HEK293 (cell line): ENCODE measurements around the gene KIDINS220.

Source experiments
- CTCF ChIA-PET: fragments of 350-600 bp; formaldehyde crosslinking; extraction: SDS; loops from one replicate; lab custom pipeline; 2021; ENCODE audit warnings: antibody characterized with exemption; lab: Yijun Ruan, JAX
- POLR2A ChIA-PET: fragments of 300-600 bp; formaldehyde crosslinking; extraction: SDS; loops from one replicate; lab custom pipeline; 2020; ENCODE audit warnings: antibody characterized with exemption, inconsistent platforms; lab: Yijun Ruan, JAX
- H3K27ac ChIP-seq: fragments of 200-500 bp; sonication (Bioruptor generic); 2 replicates; pipeline ENCODE4 v1.5.1; 2014; ENCODE audit warnings: low read depth, low read length, control low read depth, inconsistent platforms; ENCODE audit errors: extremely low read depth
- H3K36me3 ChIP-seq, 2 experiments: fragments of 200-500 bp in 1 of 2; sonication (Bioruptor generic) in 1 of 2; 1 replicate in 1 of 2; 2 replicates in 1 of 2; pipeline ENCODE4 v1.5.1; 2014 to 2017; ENCODE audit warnings: inconsistent platforms in 2 of 2, low read length in 2 of 2; ENCODE audit not compliant: control insufficient read depth in 2 of 2, insufficient read depth in 1 of 2
- H3K4me1 ChIP-seq: fragments of 200-500 bp; sonication (Bioruptor generic); 2 replicates; pipeline ENCODE4 v1.5.1; 2014; ENCODE audit warnings: mild to moderate bottlenecking, low read length, inconsistent platforms; ENCODE audit not compliant: control insufficient read depth, insufficient read depth
- H3K4me3 ChIP-seq: 2 replicates; pipeline ENCODE4 v1.5.1; 2011; ENCODE audit warnings: low read depth, mild to moderate bottlenecking, control low read depth, low read length, moderate library complexity
- H3K9me3 ChIP-seq: fragments of 200-500 bp; sonication (Bioruptor generic); 2 replicates; pipeline ENCODE4 v1.5.1; 2014; ENCODE audit warnings: low read depth, low read length, inconsistent platforms; ENCODE audit not compliant: control insufficient read depth, insufficient read depth
- OSR2 ChIP-seq: fragments of 450-650 bp; formaldehyde crosslinking; IDR thresholded peaks from 2 replicates; pipeline ENCODE4 v1.5.1; 2016; ENCODE audit warnings: missing biosample characterization, missing genetic modification characterization
- SALL2 ChIP-seq: fragments of 450-650 bp; formaldehyde crosslinking; IDR thresholded peaks from 2 replicates; pipeline ENCODE4 v1.5.0; 2017; ENCODE audit warnings: missing biosample characterization, mild to moderate bottlenecking, missing genetic modification characterization, borderline replicate concordance
- SCRT1 ChIP-seq: fragments of 450-650 bp; formaldehyde crosslinking; IDR thresholded peaks from 2 replicates; pipeline ENCODE4 v1.5.1; 2016; ENCODE audit warnings: missing biosample characterization, missing genetic modification characterization, borderline replicate concordance
- SP3 ChIP-seq: fragments of 450-650 bp; formaldehyde crosslinking; IDR thresholded peaks from 2 replicates; pipeline ENCODE4 v1.5.1; 2016; ENCODE audit warnings: missing biosample characterization, missing genetic modification characterization
- TCF7L2 ChIP-seq: IDR thresholded peaks from 2 replicates; pipeline ENCODE4 v1.6.1; 2011; ENCODE audit warnings: low read depth, mild to moderate bottlenecking, inconsistent platforms, low read length, moderate library complexity, borderline replicate concordance
- ZNF140 ChIP-seq: fragments of 450-650 bp; formaldehyde crosslinking; IDR thresholded peaks from 2 replicates; pipeline ENCODE4 v1.5.1; 2016; ENCODE audit warnings: missing biosample characterization, missing genetic modification characterization
- ZNF157 ChIP-seq: fragments of 450-650 bp; formaldehyde crosslinking; IDR thresholded peaks from 2 replicates; pipeline ENCODE4 v1.5.1; 2016; ENCODE audit warnings: missing biosample characterization, missing genetic modification characterization
- ZNF19 ChIP-seq: fragments of 450-650 bp; formaldehyde crosslinking; IDR thresholded peaks from 2 replicates; pipeline ENCODE4; 2016; ENCODE audit warnings: missing biosample characterization, missing genetic modification characterization, low read depth
- ZNF211 ChIP-seq: fragments of 450-650 bp; formaldehyde crosslinking; IDR thresholded peaks from 2 replicates; pipeline ENCODE4 v1.5.1; 2016; ENCODE audit warnings: low read depth, missing biosample characterization, missing genetic modification characterization
- ZNF221 ChIP-seq: fragments of 450-650 bp; formaldehyde crosslinking; IDR thresholded peaks from 2 replicates; pipeline ENCODE4 v1.5.1; 2017; ENCODE audit warnings: missing biosample characterization, missing genetic modification characterization, borderline replicate concordance
- ZNF302 ChIP-seq: fragments of 450-650 bp; formaldehyde crosslinking; IDR thresholded peaks from 2 replicates; pipeline ENCODE4 v1.5.1; 2016; ENCODE audit warnings: missing biosample characterization, missing genetic modification characterization, low read depth
- ZNF404 ChIP-seq: fragments of 450-650 bp; formaldehyde crosslinking; IDR thresholded peaks from 2 replicates; pipeline ENCODE4 v1.5.1; 2017; ENCODE audit warnings: missing biosample characterization, missing genetic modification characterization
- ZNF621 ChIP-seq: fragments of 450-650 bp; formaldehyde crosslinking; IDR thresholded peaks from 2 replicates; pipeline ENCODE4 v1.5.1; 2017; ENCODE audit warnings: missing biosample characterization, missing genetic modification characterization
- ZNF768 ChIP-seq: fragments of 450-650 bp; formaldehyde crosslinking; IDR thresholded peaks from 2 replicates; pipeline ENCODE4 v1.5.1; 2018; ENCODE audit warnings: missing biosample characterization, mild to moderate bottlenecking, missing genetic modification characterization
- TF ChIP-seq, protein P1 (sequence below): fragments of 450-650 bp; formaldehyde crosslinking; IDR thresholded peaks from 2 replicates; pipeline ENCODE4 v1.5.1; 2016; ENCODE audit warnings: missing biosample characterization, missing genetic modification characterization
- TF ChIP-seq, protein P2 (sequence below): fragments of 450-650 bp; formaldehyde crosslinking; IDR thresholded peaks from 2 replicates; pipeline ENCODE4 v1.5.1; 2016; ENCODE audit warnings: missing biosample characterization, missing genetic modification characterization
- TF ChIP-seq, protein P3 (sequence below): fragments of 450-650 bp; formaldehyde crosslinking; IDR thresholded peaks from 2 replicates; pipeline ENCODE4 v1.5.1; 2017; ENCODE audit warnings: missing biosample characterization, missing genetic modification characterization

The KIDINS220 gene

DNA sequence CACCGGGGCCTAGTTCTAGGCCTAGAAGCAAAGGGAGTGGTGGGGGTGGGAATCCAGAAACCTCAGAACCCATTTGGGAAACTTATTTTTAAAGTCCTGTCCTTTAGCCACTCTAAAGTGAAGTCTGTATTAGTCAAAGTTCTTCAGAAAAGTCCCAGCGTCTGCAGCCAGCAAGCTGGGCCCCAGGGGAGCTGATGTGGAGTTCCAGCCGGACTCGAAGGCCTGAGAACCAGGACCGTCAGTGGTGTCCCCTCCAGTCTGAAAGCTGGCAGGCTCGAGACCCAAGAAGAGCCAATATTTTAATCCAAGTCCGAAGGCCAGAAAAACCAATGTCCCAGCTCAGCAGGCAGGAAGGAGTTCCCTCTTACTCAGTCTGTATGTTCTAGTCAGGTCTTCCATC, 123.1 kb downstream of the KIDINS220 start (continued):
- no peak for TF ChIP-seq ZNF404 (tag by site-specific recombination)

DNA sequence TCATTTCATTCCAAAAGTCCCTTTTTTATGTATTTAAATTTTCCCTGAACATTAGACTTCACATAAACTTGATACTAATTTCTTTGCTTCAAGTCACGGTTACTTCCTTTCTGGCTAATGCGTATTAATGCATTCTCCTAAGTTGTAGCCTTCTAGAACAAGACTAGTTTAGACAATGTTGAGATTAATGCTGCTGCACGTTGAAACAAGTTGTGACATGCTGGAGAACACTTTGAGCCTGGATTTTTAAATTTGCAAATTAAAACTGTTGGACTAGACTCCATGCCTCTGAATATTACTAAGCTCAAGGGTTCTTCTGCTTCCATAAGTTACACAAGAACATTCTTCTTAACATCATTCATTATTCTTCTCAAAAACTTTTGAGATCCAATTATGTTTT, 126.5 kb downstream of the KIDINS220 start:
- ChIA-PET POLR2A (no interaction called here), CTCF (no interaction called here)
- Histone ChIP-seq H3K4me1 (no peaks in the 10 kb centered on the region), H3K27ac (no peak overlapping the region), H3K4me3 (no peak overlapping the region), H3K36me3 (no peaks in the 10 kb centered on the region), H3K9me3 (no peaks in the 10 kb centered on the region)
- TF ChIP-seq SALL2 (no peak), ZNF621 (tag by site-specific recombination) (no peak), ZNF768 (tag by site-specific recombination) (no peak), ZNF211 (tag by site-specific recombination) (no peak), ZNF19 (tag by site-specific recombination) (no peak), SP3 (tag by site-specific recombination) (no peak), SCRT1 (tag by site-specific recombination) (no peak), ZNF157 (tag by site-specific recombination) (no peak), ZNF221 (tag by site-specific recombination) (no peak), OSR2 (tag by site-specific recombination) (no peak), ZNF140 (no peak)
- TF ChIP-seq, protein P1, sequence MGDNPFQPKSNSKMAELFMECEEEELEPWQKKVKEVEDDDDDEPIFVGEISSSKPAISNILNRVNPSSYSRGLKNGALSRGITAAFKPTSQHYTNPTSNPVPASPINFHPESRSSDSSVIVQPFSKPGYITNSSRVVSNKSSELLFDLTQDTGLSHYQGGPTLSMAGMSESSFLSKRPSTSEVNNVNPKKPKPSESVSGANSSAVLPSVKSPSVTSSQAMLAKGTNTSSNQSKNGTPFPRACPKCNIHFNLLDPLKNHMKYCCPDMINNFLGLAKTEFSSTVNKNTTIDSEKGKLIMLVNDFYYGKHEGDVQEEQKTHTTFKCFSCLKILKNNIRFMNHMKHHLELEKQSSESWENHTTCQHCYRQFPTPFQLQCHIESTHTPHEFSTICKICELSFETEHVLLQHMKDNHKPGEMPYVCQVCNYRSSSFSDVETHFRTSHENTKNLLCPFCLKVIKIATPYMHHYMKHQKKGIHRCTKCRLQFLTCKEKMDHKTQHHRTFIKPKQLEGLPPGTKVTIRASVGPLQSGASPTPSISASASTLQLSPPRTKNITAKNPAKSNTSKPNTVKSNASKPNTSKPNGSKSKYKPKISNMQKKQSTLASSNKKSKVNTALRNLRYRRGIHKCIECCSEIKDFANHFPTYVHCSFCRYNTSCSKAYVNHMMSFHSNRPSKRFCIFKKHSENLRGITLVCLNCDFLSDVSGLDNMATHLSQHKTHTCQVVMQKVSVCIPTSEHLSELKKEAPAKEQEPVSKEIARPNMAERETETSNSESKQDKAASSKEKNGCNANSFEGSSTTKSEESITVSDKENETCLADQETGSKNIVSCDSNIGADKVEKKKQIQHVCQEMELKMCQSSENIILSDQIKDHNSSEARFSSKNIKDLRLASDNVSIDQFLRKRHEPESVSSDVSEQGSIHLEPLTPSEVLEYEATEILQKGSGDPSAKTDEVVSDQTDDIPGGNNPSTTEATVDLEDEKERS (tag by site-specific recombination) = no peak

DNA sequence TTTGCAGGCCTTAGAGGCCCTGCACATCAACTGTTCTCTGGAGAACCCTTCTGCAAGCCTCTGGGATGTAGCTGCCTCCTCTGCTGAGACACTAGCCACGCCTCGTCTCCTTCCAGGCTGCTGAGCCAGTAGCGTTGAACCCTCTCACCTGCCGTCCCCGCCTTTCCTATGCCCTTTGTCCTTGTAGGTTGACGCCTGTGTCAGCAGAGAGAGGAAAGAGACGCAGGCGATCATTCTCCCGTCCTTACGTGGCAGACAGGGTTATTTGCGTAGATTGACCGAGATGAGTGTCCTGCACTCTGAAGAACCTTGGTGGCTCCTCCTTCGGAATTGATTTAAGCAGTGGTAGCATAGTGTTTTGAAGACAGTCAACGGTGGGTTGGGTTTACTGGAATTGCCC, 127.8 kb downstream of the KIDINS220 start:
- TF ChIP-seq, protein P2, sequence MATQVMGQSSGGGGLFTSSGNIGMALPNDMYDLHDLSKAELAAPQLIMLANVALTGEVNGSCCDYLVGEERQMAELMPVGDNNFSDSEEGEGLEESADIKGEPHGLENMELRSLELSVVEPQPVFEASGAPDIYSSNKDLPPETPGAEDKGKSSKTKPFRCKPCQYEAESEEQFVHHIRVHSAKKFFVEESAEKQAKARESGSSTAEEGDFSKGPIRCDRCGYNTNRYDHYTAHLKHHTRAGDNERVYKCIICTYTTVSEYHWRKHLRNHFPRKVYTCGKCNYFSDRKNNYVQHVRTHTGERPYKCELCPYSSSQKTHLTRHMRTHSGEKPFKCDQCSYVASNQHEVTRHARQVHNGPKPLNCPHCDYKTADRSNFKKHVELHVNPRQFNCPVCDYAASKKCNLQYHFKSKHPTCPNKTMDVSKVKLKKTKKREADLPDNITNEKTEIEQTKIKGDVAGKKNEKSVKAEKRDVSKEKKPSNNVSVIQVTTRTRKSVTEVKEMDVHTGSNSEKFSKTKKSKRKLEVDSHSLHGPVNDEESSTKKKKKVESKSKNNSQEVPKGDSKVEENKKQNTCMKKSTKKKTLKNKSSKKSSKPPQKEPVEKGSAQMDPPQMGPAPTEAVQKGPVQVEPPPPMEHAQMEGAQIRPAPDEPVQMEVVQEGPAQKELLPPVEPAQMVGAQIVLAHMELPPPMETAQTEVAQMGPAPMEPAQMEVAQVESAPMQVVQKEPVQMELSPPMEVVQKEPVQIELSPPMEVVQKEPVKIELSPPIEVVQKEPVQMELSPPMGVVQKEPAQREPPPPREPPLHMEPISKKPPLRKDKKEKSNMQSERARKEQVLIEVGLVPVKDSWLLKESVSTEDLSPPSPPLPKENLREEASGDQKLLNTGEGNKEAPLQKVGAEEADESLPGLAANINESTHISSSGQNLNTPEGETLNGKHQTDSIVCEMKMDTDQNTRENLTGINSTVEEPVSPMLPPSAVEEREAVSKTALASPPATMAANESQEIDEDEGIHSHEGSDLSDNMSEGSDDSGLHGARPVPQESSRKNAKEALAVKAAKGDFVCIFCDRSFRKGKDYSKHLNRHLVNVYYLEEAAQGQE (tag by site-specific recombination) = no peak
- TF ChIP-seq TCF7L2 = no peak
- TF ChIP-seq, protein P3, sequence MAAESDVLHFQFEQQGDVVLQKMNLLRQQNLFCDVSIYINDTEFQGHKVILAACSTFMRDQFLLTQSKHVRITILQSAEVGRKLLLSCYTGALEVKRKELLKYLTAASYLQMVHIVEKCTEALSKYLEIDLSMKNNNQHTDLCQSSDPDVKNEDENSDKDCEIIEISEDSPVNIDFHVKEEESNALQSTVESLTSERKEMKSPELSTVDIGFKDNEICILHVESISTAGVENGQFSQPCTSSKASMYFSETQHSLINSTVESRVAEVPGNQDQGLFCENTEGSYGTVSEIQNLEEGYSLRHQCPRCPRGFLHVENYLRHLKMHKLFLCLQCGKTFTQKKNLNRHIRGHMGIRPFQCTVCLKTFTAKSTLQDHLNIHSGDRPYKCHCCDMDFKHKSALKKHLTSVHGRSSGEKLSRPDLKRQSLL (tag by site-specific recombination) = no peak
- no peak for TF ChIP-seq ZNF302
- TF ChIP-seq ZNF157 (tag by site-specific recombination) = no peak
- CTCF ChIA-PET = interaction anchor here (0.9 kb wide), 1 partner anchor 17 kb away, joined by 3 read pairs; no protein-coding TSS in a partner anchor
- H3K36me3 ChIP-seq = no peaks in the 10 kb centered on the region
- H3K4me1 ChIP-seq = no peaks in the 10 kb centered on the region
- no peak overlapping the region for H3K4me3 ChIP-seq
- POLR2A ChIA-PET = no interaction called here
- H3K27ac ChIP-seq = no peak overlapping the region
- H3K9me3 ChIP-seq = no peaks in the 10 kb centered on the region
